H9 (cell line): ENCODE measurements around the gene POU2F3. TPM values are rescaled to one million over a fixed set of nuclear protein-coding genes. Genes with fewer than 3 reads are reported as not detected.

Experiments
- DNase-seq: peaks from one replicate; pipeline ENCODE4 v3.0.0-alpha.2; 2017
- H2AFZ ChIP-seq: one replicate; pipeline ENCODE4 v1.6.1; 2013; ENCODE audit warnings: mild to moderate bottlenecking, low read length, control low read depth, moderate library complexity
- H2AK5ac ChIP-seq: 2 replicates; pipeline ENCODE4 v1.6.1; 2013; ENCODE audit warnings: low read length, control low read depth, mixed read lengths; ENCODE audit not compliant: insufficient read length
- H2BK120ac ChIP-seq: one replicate; pipeline ENCODE4 v1.6.1; 2013; ENCODE audit warnings: low read depth, mild to moderate bottlenecking, low read length, control low read depth, inconsistent platforms; ENCODE audit not compliant: poor library complexity, severe bottlenecking
- H2BK12ac ChIP-seq: 2 replicates; pipeline ENCODE4 v1.6.1; 2013; ENCODE audit warnings: low read length, control low read depth, mixed read lengths, low read depth; ENCODE audit not compliant: insufficient read length
- H2BK15ac ChIP-seq: 2 replicates; pipeline ENCODE4 v1.6.1; 2013; ENCODE audit warnings: low read depth, low read length, control low read depth
- H2BK20ac ChIP-seq: one replicate; pipeline ENCODE4 v1.6.1; 2013; ENCODE audit warnings: low read depth, mild to moderate bottlenecking, low read length, control low read depth, inconsistent platforms; ENCODE audit not compliant: poor library complexity, severe bottlenecking
- H2BK5ac ChIP-seq: 2 replicates; pipeline ENCODE4 v1.6.1; 2013; ENCODE audit warnings: low read length, control low read depth, mixed read lengths; ENCODE audit not compliant: insufficient read length
- H3K14ac ChIP-seq: 2 replicates; pipeline ENCODE4 v1.6.1; 2013; ENCODE audit warnings: low read length, control low read depth; ENCODE audit not compliant: insufficient read depth
- H3K18ac ChIP-seq: 2 replicates; pipeline ENCODE4 v1.6.1; 2013; ENCODE audit warnings: low read depth, mild to moderate bottlenecking, mixed read lengths, low read length, control low read depth; ENCODE audit not compliant: insufficient read length
- H3K23ac ChIP-seq: 2 replicates; pipeline ENCODE4 v1.6.1; 2013; ENCODE audit warnings: low read length, control low read depth, mixed read lengths, low read depth; ENCODE audit not compliant: insufficient read length
- H3K23me2 ChIP-seq: 2 replicates; pipeline ENCODE4 v1.6.1; 2013; ENCODE audit warnings: low read depth, mild to moderate bottlenecking, mixed read lengths, low read length, control low read depth; ENCODE audit not compliant: insufficient read length, poor library complexity, severe bottlenecking
- H3K27ac ChIP-seq: 2 replicates; pipeline ENCODE4 v1.5.1; 2013; ENCODE audit warnings: low read length, control low read depth, mixed read lengths, low read depth; ENCODE audit not compliant: insufficient read length
- H3K27me3 ChIP-seq: 2 replicates; pipeline ENCODE4 v1.6.1; 2013; ENCODE audit warnings: low read length, control low read depth, inconsistent platforms; ENCODE audit not compliant: insufficient read depth
- H3K4ac ChIP-seq: 2 replicates; pipeline ENCODE4 v1.6.1; 2013; ENCODE audit warnings: low read depth, mild to moderate bottlenecking, control low read depth, inconsistent platforms, low read length, moderate library complexity
- H3K4me1 ChIP-seq: 2 replicates; pipeline ENCODE4 v1.6.1; 2013; ENCODE audit warnings: low read length, control low read depth, inconsistent platforms; ENCODE audit not compliant: insufficient read depth
- H3K4me2 ChIP-seq: 2 replicates; pipeline ENCODE4 v1.6.1; 2013; ENCODE audit warnings: low read length, control low read depth, mixed read lengths; ENCODE audit not compliant: insufficient read length, insufficient read depth
- H3K56ac ChIP-seq: 2 replicates; pipeline ENCODE4 v1.6.1; 2013; ENCODE audit warnings: low read depth, mild to moderate bottlenecking, mixed read lengths, low read length, control low read depth; ENCODE audit not compliant: insufficient read length
- H3K79me1 ChIP-seq: 2 replicates; pipeline ENCODE4 v1.6.1; 2013; ENCODE audit warnings: low read depth, mild to moderate bottlenecking, moderate library complexity, low read length, control low read depth, inconsistent platforms; ENCODE audit not compliant: insufficient read depth, poor library complexity, severe bottlenecking
- H3K79me2 ChIP-seq: 2 replicates; pipeline ENCODE4 v1.6.1; 2013; ENCODE audit warnings: low read length, control low read depth, inconsistent platforms; ENCODE audit not compliant: insufficient read depth
- H3K9ac ChIP-seq: 2 replicates; pipeline ENCODE4 v1.6.1; 2013; ENCODE audit warnings: low read length, control low read depth, mixed read lengths; ENCODE audit not compliant: insufficient read length; ENCODE audit errors: extremely low read depth
- H3K9me3 ChIP-seq: one replicate; pipeline ENCODE4 v1.6.1; 2013; ENCODE audit warnings: low read depth, low read length, inconsistent platforms; ENCODE audit not compliant: control insufficient read depth
- H3T11ph ChIP-seq: one replicate; pipeline ENCODE4 v1.6.1; 2013; ENCODE audit warnings: mild to moderate bottlenecking, low read length, control low read depth, inconsistent platforms
- H4K20me1 ChIP-seq: one replicate; pipeline ENCODE4 v1.6.1; 2013; ENCODE audit not compliant: control insufficient read depth, insufficient read length, insufficient read depth
- H4K5ac ChIP-seq: 2 replicates; pipeline ENCODE4 v1.6.1; 2013; ENCODE audit warnings: low read depth, mild to moderate bottlenecking, mixed read lengths, low read length, control low read depth; ENCODE audit not compliant: insufficient read length
- H4K8ac ChIP-seq: replicated peaks from 2 replicates; pipeline ENCODE4 v1.6.1; 2013; ENCODE audit warnings: low read length, control low read depth, mixed read lengths, low read depth; ENCODE audit not compliant: insufficient read length
- H4K91ac ChIP-seq: 2 replicates; pipeline ENCODE4 v1.6.1; 2013; ENCODE audit warnings: low read depth, mild to moderate bottlenecking, moderate library complexity, mixed read lengths, low read length, control low read depth; ENCODE audit not compliant: insufficient read length
- H3K27ac Mint-ChIP-seq, 3 experiments: 2 replicates in 2 of 3; 3 replicates in 1 of 3; pipeline ENCODE4 v1.8.0; 2020 to 2021; ENCODE audit warnings: mixed read lengths in 3 of 3, mild to moderate bottlenecking in 1 of 3, moderate library complexity in 1 of 3
- H3K27me3 Mint-ChIP-seq: 2 replicates; pipeline ENCODE4 v1.8.0; 2021; ENCODE audit warnings: low read depth, mild to moderate bottlenecking, moderate library complexity, mixed read lengths
- H3K36me3 Mint-ChIP-seq, 3 experiments: 2 replicates in 2 of 3; 3 replicates in 1 of 3; pipeline ENCODE4 v1.8.0; 2020 to 2021; ENCODE audit warnings: low read depth in 3 of 3, mixed read lengths in 3 of 3; ENCODE audit not compliant: insufficient read depth in 1 of 3
- H3K4me1 Mint-ChIP-seq, 2 experiments: 2 replicates each; pipeline ENCODE4 v1.8.0; 2020; ENCODE audit warnings: mixed read lengths in 2 of 2
- H3K4me3 Mint-ChIP-seq, 2 experiments: 2 replicates in 1 of 2; 3 replicates in 1 of 2; pipeline ENCODE4 v1.8.0; 2020 to 2021; ENCODE audit warnings: mild to moderate bottlenecking in 2 of 2, mixed read lengths in 2 of 2, moderate library complexity in 1 of 2
- H3K9me3 Mint-ChIP-seq, 2 experiments: 2 replicates in 1 of 2; 3 replicates in 1 of 2; pipeline ENCODE4 v1.8.0; 2020; ENCODE audit warnings: mild to moderate bottlenecking in 2 of 2, mixed read lengths in 2 of 2, moderate library complexity in 1 of 2
- CTCF ChIP-seq: fragments of 200-600 bp; sonication (generic); conservative IDR thresholded peaks from 3 replicates; pipeline ENCODE4 v1.8.0; 2021; ENCODE audit warnings: antibody characterized with exemption, mild to moderate bottlenecking
- WGBS: extraction: QIAGEN DNeasy Blood & Tissue Kit; methylation state at CpG from one replicate; pipeline ENCODE4 v1.1.7; 2013; ENCODE audit warnings: missing lambda C conversion rate, low lambda C conversion rate, mixed read lengths; ENCODE audit not compliant: insufficient read length; ENCODE audit errors: extremely low coverage; 5-methylcytosine and 5-hydroxymethylcytosine counted together
- total RNA-seq: library from RNA; stranded (reverse); gene quantifications from 2 replicates; pipeline ENCODE4 v1.2.1, GENCODE V29; 2021

Gene POU2F3
- total RNA-seq, 1 experiment from 2014 or later: 1.1 TPM

GRCh38 chr11:120267319-120267718 lies 27.4 kb downstream of the POU2F3 start:
- no peaks in the 10 kb centered on the region for H3K79me1 ChIP-seq
- peaks cover 19 to 22% of the 10 kb centered on the region in 2 experiments for H3K4me1 Mint-ChIP-seq
- TF ChIP-seq CTCF: no peak
- H3K9me3 Mint-ChIP-seq: no peaks in the 10 kb centered on the region
- no peak overlapping the region for H2BK20ac ChIP-seq
- H4K20me1 ChIP-seq: no peaks in the 10 kb centered on the region
- no peak overlapping the region for H2AFZ ChIP-seq
- H3K4me3 Mint-ChIP-seq: no peak overlapping the region
- no peaks in the 10 kb centered on the region; the same call in 1 of the 2 replicates for H3K4me1 ChIP-seq
- no peak for DNase-seq
- H3K56ac ChIP-seq: no peak overlapping the region
- H2BK5ac ChIP-seq: no peak overlapping the region
- H3K9me3 ChIP-seq: no peaks in the 10 kb centered on the region
- H2BK12ac ChIP-seq: no peak overlapping the region
- no peak overlapping the region for H3K9ac ChIP-seq
- H3K14ac ChIP-seq: no peak overlapping the region
- H3K27me3 Mint-ChIP-seq: peaks cover 31% of the 10 kb centered on the region
- H3K27ac Mint-ChIP-seq: no peak overlapping the region
- H4K91ac ChIP-seq: no peak overlapping the region
- H4K8ac ChIP-seq: no peak overlapping the region
- H3K27ac ChIP-seq: no peak overlapping the region
- no peak overlapping the region for H3T11ph ChIP-seq
- no peak overlapping the region for H3K4me2 ChIP-seq
- no CpG with 5 or more reads among the region's 2 CpGs for WGBS
- H2BK15ac ChIP-seq: no peak overlapping the region
- no peaks in the 10 kb centered on the region for H3K79me2 ChIP-seq
- H3K23ac ChIP-seq: no peak overlapping the region
- H4K5ac ChIP-seq: no peak overlapping the region
- no peak overlapping the region for H3K18ac ChIP-seq
- H3K4ac ChIP-seq: no peak overlapping the region
- no peaks in the 10 kb centered on the region for H3K23me2 ChIP-seq
- no peaks in the 10 kb centered on the region for H3K27me3 ChIP-seq
- no peaks in the 10 kb centered on the region for H3K36me3 Mint-ChIP-seq
- no peak overlapping the region for H2BK120ac ChIP-seq
- no peak overlapping the region for H2AK5ac ChIP-seq
